ENCODE measurements around the gene CHCHD5.

The CHCHD5 gene

GRCh38 chr2:112584891-112585250 lies 462 bp downstream of the CHCHD5 start:
- no peak for TF ChIP-seq CTCF (conservative IDR thresholded peaks at IDR 0.05; ENCODE audit: low read depth)
- CTCF ChIA-PET: interaction anchor here (0.8 to 0.9 kb wide), 2 partner anchors 15 to 141 kb away, joined by 3 to 4 read pairs; no protein-coding TSS in a partner anchor
- POLR2A ChIA-PET (ENCODE audit: low non-redundant PET): no interaction called here
- no peak for DNase-seq (ENCODE audit: low spot score)
- H3K27ac ChIP-seq: peak overlapping the region; percentile 97

- peak overlapping the region; percentile 97 for H3K27ac ChIP-seq
- CTCF ChIA-PET: interaction anchor here (0.6 to 1.0 kb wide), 3 partner anchors 50 to 164 kb away, joined by 3 to 4 read pairs (median 4); no protein-coding TSS in a partner anchor
- no peak for TF ChIP-seq CTCF (conservative IDR thresholded peaks at IDR 0.05; ENCODE audit: low read depth)
- DNase-seq (ENCODE audit: low spot score): no peak
- POLR2A ChIA-PET (ENCODE audit: low non-redundant PET): interaction anchor here (0.7 kb wide), 1 partner anchor 42 kb away, joined by 3 read pairs; no protein-coding TSS in a partner anchor
Observed at GRCh38 chr2:112585400-112585799, 991 bp downstream of the CHCHD5 start.

- CTCF ChIA-PET: interaction anchor here (0.6 to 1.0 kb wide), 3 partner anchors 18 to 163 kb away, joined by 4 to 8 read pairs (median 4); no protein-coding TSS in a partner anchor
Observed at GRCh38 chr2:112585873-112586464, 1.6 kb downstream of the CHCHD5 start.

GRCh38 chr2:112588611-112589045 lies 4.2 kb downstream of the CHCHD5 start:
- peak overlapping the region; percentile 32 for H3K27ac ChIP-seq
- CTCF ChIA-PET: interaction anchor here (0.7 kb wide), 1 partner anchor 633 kb away, joined by 4 read pairs; no protein-coding TSS in a partner anchor
- no peak for DNase-seq (ENCODE audit: low spot score)
- POLR2A ChIA-PET (ENCODE audit: low non-redundant PET): no interaction called here
- TF ChIP-seq CTCF (conservative IDR thresholded peaks at IDR 0.05; ENCODE audit: low read depth): no peak

More at GRCh38 chr2:112585873-112586464, 1.6 kb downstream of the CHCHD5 start:
- TF ChIP-seq CTCF (conservative IDR thresholded peaks at IDR 0.05; ENCODE audit: low read depth): no peak
- POLR2A ChIA-PET (ENCODE audit: low non-redundant PET): interaction anchor here (0.7 kb wide), 1 partner anchor 42 kb away, joined by 3 read pairs; no protein-coding TSS in a partner anchor
- DNase-seq (ENCODE audit: low spot score): no peak
- peak overlapping the region; percentile 97 for H3K27ac ChIP-seq

- ChIA-PET POLR2A (ENCODE audit: low non-redundant PET) (no interaction called here), CTCF (interaction anchor here (1.0 kb wide), 1 partner anchor 8 kb away, joined by 3 read pairs; no protein-coding TSS in a partner anchor)
- H3K27ac ChIP-seq: no peak overlapping the region
- TF ChIP-seq CTCF (conservative IDR thresholded peaks at IDR 0.05; ENCODE audit: low read depth): no peak
- DNase-seq (ENCODE audit: low spot score): no peak
Observed at GRCh38 chr2:112591413-112591812, 7.0 kb downstream of the CHCHD5 start.

- H3K27ac ChIP-seq: no peak overlapping the region
- DNase-seq (ENCODE audit: low spot score): no peak
- TF ChIP-seq CTCF (conservative IDR thresholded peaks at IDR 0.05; ENCODE audit: low read depth): no peak
- CTCF ChIA-PET: interaction anchor here (1.1 kb wide), 1 partner anchor 18 kb away, joined by 8 read pairs; no protein-coding TSS in a partner anchor
- POLR2A ChIA-PET (ENCODE audit: low non-redundant PET): no interaction called here
Observed at GRCh38 chr2:112593736-112594135, 9.3 kb downstream of the CHCHD5 start.
